ENCODE measurements around the gene FUT8.

The FUT8 gene

DNA sequence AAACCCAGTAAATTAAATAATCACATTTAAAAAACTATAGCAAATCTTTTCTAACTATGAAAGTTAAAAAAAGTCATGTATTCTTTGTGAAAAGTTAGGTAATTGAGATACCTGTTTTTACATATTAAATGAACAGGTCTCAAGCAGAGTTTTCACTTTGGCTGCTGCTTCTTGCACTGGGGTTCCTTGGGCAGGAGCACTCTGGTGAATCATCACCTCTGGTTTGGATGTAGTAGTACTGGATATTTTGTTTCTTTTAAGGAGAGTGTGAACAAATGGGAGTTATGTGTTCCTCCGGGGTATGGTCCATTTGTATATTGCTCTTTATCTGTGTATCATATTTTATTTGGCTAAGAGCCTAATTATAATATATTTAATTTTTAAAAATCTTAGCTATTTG lies 82.7 kb downstream of the FUT8 start:
- DNase-seq (ENCODE audit: low spot score): peak; percentile 4

DNA sequence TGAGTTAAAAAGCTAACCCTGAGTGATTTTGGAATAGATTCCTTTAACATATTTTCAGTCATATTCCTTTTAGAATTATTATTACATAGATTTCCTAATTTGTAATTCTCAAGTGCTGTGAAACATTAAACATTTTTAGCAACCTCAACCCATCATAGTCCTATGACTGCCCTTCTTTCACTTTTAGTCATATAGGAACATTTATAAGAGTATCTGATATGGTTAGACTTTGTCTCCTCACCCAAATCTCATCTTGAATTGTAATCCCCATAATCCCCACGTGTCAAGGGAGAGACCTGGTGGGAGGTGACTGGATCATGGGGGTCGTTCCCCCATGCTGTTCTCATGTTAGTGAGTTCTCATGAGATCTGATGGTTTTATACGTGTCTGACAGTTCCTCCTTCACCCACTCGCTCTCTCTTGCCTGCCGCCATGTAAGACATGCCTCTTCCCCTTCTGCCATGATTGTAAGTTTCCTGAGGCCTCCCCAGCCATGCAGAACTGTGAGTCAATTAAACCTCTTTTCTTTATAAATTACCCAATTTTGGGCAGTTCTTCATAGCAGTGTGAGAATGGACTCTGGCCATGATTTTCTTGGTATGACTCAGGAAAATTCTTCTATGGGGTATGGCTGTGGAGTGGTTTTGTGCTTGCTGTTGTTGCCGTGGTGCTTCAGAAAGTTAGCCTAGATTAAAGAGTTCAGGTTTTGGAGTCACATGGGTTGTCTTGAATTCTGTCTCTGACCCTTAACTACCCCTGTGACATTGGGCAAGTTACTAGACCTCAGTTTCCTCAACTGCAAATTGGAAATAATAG lies 83.9 kb downstream of the FUT8 start:
- DNase-seq (ENCODE audit: low spot score): no peak

DNA sequence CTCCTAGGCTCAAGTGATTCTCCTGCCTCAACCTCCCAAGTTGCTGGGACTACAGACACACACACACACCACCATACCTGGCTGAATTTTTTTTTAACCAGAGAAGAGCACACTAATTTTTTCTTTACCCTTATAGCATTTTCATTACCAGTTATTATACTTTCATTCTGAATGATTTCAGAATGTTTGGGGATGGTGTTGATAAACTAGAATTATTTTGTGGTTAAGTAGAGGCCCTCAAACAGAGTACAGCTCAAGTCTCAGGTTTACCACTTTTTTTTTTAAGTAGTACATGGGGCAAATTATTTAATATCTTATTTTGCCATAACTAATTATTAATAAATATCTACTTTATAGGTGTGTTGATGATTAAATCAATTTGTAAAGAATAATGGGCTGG lies 86.6 kb downstream of the FUT8 start:
- no peak for DNase-seq (ENCODE audit: low spot score)

DNA sequence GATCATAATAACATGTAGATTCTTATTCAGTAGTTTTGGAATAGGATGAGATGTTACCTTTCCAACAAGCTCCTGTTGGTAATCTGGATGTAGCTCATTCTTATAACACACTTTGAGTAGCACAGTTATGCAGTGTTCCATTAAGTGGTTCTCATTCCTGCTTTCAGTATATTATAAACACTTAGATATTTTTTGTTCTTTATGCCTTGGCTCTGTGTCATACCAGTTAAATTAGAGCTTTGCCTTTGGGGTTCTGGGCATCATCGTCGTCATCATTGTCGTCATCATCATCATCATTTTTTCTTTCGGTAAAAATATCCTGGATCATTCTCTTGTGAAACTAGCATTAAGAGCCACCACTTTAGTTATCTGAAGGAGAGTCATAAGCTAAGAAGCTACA lies 87.5 kb downstream of the FUT8 start:
- DNase-seq (ENCODE audit: low spot score): no peak

DNA sequence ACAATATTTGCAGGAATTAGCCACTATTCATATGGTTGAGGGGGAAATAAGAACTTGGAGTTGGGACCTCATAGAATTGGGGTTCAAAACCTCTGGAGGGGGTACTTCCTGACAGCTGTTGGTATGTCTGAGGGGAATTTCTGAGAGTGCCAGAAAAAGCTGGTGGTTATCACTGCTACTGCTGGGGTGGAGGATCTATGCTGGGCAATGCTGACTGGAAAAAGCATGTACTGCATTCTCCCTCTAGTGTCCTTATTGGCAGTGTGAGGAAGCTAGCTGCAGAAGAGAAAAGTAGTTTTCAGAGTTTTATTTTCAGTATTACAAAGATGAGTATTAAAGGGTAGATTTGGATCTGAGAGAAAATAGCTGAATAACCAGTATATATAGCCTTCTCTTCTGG lies 88.8 kb downstream of the FUT8 start:
- no peak for DNase-seq (ENCODE audit: low spot score)

DNA sequence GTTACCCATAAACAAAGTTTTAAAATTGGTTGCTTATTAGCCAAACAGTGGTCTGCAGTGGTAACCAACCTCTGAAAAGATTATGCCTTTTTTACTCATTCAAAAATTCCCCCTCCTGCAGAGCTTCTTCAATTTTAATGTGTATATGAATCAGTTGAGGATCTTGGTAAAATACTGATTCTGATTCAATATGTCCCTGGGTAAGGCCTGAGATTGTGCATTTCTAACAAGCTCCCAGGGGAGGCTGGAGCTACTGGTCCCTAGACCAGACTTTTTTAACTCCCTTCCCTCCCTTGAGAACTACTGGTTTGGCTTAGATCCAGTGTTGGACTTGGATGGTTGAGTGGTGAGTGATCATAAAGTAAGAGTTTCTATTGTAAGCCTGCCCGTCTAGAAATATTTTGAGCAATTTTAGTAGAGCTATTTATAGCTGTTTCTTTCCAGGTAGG lies 90.2 kb downstream of the FUT8 start:
- DNase-seq (ENCODE audit: low spot score): peak; percentile 12

DNA sequence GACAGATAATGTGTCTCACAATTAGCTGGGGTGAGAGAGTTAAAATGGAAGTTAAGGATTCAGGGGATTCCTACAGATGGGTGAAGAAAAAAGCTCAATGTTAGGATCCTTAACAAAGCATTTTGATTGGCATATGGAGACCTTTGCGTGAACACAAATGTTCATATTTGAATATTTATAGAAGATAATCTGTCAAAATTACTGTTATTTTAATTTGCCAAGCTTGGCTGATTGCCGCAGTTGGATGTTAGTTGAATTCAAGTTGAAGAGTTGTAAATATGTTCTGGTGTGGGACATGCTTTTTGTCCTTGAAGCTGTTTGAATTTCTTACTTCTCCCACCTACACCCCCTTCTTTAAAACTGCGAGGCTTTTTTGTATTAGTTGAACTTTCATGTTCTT lies 91.2 kb downstream of the FUT8 start:
- DNase-seq (ENCODE audit: low spot score): no peak

DNA sequence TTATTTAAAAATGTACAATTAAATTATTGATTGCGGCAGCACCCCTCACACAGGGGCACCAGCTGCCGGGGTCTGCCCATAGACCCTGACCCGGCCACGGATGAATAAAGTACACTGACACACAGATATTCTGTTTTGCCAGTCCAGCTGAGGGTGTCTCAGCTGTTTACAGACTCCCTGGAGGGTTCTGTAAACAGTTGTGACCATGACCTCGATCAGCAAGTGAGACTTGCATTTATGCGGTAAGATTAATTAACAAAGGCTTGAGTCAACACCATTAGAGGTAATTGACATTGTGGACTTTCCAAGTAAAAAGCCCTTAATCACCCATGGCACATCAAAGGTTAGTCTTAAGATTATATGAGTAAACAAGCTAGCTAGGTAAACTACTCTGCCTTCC lies 94.3 kb downstream of the FUT8 start:
- DNase-seq (ENCODE audit: low spot score): no peak

DNA sequence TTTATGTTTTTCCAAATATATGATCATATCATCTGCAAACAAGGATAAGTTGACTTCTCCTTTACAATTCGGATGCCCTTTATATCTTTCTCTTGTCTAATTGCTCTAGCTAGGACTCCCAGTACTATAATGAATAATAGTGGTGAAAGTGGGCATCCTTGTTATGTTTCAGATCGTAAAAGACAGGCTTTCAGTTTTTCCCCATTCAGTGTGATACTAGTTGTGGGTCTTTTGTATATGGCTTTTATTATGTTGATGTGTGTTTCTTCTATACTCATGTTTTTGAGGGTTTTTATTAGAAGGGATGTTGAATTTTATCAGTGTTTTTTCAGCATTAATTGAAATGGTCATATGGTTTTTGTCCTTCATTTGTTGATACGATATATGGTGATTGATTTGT lies 97.3 kb downstream of the FUT8 start:
- no peak for DNase-seq (ENCODE audit: low spot score)

DNA sequence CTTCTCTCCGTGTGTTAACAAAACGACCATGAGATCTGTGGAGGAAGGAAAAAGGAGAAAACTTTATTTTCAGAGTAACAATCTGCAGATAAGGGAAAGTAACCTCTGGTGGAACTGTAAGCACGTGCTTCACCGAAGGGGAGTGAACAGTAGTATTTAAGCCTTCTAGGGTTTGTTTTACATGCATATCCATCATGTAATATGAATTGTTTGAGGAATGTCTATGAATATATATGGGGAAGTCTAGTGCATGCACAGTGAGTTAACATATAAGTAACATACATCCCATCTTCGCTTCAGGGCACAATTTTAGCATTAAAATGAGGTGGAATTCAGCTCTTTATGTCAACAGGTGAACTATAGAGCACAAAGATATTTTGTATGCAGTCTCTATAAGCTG lies 101.1 kb downstream of the FUT8 start:
- DNase-seq (ENCODE audit: low spot score): no peak

DNA sequence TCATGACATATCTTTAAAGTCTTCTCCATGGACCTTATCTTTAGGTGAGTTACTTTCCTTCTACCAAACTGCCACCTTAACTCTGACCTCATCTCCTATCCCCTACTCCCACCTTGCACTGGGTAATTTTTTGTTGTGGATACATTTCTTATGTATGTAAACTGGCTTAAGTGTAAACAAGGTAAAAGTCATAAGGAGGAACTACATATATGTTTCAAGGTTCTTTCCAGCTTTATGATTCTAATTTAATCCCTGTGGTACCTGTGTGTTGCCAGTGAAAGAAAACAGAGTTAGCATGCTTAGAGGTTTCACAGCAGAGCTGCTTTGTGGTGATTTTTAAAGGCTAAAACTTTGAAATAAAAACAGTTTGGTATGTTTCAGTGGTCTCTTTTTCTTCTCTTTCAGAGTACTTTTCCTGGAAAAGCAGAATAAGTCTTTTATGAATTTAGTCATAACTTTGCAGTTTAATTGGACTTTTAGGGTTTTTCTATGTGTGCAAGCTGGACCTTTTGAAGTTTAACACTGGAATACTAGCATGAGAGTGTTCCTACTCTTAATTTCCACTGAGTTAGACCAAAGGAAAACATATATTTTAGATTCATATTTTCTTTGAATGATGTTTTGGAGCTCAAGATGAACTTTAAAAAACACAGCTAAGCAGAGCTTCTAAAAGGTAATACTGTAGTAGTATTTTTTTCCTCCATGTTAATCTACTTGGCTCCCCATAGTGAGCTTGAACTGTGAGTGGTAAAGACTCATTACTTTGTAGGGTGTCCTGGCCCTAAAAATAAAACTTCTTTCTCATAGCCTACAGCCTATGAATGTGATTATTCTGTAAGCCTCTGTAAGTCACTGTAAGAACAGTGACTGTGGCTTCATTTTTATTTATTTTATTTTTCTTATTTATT lies 105.4 kb downstream of the FUT8 start:
- DNase-seq (ENCODE audit: low spot score): no peak

DNA sequence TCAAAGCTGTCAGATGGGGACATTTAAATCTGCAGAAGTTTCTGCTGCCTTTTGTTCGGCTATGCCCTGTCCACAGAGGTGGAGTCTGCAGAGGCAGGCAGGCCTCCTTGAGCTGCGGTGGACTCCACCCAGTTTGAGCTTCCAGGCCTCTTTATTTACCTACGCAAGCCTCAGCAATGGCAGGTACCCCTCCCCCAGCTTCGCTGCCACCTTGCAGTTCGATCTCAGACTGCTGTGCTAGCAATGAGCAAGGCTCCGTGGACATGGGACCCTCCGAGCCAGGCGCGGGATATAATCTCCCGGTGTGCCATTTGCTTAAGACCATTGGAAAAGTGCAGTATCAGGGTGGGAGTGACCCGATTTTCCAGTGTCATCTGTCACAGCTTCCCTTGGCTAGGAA lies 115.5 kb downstream of the FUT8 start:
- DNase-seq (ENCODE audit: low spot score): no peak

DNA sequence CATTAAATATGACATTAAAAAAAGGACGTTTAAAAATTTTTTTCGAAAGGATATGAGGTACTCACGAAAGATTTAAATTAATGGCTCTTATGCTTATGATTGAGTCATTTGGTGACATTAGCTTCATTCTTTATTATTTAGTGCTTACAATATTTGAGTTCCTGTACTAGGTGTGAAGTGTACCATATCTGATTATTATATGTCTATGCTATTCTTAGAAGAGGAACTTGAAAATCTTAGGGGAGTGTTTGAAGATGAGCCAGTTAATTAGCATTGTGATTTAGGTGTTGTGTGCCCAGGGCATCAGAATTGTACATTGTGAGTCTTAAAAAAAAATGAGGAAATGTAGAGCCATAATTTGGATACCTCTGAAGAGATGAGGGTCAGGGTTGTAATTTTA lies 118.6 kb downstream of the FUT8 start:
- DNase-seq (ENCODE audit: low spot score): no peak

DNA sequence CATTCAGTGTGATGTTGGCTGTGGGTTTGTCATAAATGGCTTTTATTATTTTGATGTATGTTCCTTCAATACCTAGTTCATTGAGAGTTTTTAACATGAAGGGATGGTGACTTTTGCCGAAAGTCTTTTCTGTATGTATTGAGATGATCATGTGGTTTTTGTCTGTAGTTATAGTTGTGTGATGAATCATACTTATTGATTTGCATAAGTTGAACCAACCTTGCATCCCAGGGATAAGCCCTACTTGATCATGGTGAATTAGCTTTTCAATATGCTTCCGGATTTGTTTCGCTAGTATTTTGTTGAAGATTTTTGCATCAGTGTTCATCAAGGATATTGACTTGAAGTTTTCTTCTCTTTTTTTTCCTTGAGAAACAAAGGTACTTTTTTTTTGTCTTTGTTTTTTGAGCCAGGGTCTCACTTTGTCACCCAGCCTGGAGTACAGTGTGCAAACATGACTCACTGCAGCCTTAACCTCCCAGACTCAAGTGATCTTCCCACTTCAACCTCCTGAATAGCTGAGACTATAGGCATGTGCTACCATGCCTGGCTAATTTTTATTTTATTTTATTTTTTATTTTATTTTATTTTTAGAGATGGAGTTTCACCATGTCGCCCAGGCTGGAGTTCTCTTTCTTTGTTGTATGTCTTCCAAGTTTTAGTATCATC lies 121.3 kb downstream of the FUT8 start:
- DNase-seq (ENCODE audit: low spot score): no peak

DNA sequence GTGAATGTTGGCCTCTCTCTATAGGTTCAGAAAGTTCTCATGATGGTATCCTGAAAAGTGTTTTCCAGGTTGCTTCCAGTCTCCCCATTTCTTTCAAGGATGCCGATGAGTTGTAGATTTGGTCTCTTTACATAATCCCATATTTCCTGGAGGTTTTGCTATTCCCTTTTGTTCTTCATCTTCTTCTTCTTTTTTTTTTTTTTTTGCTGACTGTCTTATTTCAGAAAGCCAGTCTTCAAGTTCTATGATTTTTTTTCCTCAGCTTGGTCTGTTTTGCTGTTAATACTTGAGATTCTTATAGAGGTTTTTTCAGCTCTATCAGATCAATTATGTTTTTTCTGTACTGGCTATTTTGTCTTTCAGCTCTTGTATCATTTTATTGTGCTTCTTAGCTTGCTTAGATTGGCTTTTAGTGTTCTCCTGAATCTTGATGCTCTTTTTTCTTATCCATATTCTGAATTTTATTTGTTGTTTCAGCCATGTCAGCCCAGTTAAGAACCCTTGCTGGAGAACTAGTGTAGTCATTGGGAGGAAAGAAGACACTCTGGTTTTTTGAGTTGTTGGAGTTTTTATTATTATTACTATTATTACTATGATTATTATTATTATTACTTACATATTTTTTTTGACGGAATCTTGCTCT lies 124.4 kb downstream of the FUT8 start:
- no peak for DNase-seq (ENCODE audit: low spot score)

DNA sequence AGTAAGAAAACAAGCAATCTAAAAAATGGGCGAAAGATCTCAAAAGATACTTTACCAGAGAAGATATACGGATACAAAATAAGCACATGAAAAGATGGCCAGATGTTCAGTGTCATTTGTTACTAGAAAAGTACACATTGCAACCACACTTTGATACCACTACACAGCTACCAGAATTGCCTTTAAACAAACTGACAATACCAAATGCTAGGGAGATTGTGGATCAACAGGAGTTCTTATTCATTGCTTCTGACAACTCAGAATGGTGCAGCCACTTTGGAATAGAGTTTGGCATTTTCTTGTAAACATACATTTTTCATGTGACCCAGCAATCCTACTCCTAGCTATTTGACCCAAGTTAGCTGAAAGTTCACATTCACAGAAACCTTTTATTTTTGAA lies 136.3 kb downstream of the FUT8 start:
- DNase-seq (ENCODE audit: low spot score): no peak

DNA sequence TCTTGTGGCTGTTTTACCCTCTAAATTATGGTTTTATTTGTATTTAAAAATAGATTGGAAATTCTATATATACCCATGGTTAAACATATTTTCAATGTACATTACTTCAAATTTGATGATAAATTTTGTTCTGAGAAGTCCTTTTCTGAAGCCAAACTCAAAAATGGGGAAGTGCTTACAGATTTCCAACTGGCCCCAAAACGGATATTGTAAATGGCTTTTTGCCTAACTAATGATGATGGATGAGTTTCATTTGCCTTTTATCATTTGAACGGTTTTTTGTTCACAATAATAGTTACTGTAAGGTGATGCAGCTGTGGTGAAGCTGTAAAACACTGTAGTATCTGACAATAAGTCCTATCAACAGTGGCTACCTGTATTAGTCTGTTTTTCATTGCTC lies 136.9 kb downstream of the FUT8 start:
- no peak for DNase-seq (ENCODE audit: low spot score)

DNA sequence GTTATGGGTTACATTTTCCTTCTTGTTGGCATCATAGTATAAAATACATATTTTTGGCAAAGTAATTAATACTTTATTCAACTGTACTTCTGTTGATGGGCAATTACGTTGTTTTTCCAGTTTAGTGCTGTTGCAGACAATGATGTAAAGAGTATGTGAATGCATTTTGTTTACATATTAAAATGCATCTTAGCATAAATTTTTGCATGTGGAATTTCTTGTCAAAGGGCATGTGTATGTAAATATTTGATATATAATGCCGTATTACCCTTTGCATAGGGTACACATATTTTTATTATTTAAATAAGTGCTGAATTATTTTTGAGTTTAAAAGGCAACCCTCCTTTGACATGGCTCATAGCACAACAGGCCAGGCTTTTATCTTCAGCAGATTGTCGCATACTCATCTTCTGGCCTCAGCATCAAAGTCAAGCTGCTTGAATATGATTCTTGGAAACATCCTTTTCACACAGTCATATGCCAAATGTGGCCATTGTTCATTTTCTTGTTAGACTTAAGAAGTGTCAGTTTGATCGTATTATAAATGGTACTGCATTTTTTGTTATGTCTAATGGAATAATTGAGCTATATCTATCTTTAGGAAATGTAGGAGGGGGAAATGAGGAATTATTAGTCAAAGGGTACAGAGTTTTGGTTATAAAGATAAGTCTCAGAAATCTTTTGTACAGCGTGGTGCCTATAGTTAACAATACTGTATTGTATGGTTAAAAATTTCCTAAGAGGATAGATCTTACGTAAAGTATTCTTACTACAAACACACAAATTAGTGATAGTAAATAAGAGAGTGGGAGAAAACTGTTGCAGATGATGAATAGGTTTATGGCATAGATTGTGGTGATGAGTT lies 138.5 kb downstream of the FUT8 start:
- no peak for DNase-seq (ENCODE audit: low spot score)

DNA sequence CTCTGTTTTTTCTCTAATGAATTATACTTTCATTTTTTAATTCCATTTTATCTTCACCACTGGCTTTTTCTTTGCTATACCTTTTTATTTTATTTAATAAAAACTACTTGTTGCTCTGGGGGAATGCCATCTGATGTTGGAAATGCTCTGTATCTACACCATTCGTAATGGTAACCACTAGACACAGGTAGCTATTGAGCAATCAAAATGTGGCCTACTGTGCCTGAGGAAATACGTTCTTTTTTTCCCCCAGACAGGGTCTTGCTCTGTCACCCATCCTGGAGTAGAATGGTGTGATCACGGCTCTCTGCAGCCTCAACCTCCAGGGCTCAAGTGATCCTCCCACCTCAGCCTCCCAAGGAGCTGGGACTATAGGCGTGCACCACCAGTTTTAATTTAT lies 140.2 kb downstream of the FUT8 start:
- DNase-seq (ENCODE audit: low spot score): no peak

DNA sequence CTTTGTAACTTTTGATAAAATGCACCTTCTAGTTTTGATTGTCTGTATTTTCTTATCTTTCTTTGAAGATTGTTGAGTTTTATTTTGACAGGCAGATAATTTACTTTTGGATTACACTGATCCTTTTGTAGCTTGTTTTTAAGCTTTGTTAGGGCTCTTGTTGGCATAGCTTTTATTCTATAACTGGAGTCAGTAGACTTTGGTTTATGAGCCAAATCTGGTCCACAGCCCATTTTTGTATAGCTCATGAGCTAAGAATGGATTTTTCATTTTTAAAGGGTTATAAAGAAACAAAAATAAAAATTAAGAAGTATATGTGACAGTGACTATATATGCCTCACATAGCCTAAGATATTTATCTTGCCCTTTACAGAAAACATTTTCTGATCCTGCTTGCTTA lies 142.3 kb downstream of the FUT8 start:
- DNase-seq (ENCODE audit: low spot score): no peak

DNA sequence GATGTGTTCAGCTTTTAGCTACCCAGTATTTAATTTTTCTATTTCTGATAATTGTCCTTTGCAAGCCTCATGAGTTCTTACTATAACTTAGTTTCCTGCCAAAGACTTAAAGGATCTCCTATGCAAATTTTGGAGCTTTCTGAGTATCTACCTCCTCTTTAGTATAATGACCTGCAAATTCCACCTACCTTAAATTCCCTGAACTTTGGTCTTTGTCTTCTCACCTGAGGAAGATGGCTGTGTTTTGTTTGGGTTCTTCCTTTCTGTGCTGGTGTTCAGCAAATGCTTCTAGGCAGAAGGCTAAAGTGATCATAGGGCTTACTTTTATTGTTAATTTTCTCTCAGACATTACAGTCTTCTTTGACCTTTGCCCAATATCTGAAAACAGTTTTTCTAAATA lies 142.8 kb downstream of the FUT8 start:
- DNase-seq (ENCODE audit: low spot score): no peak

All from hepatic stellate cell (primary cell).